GM10266 (cell line): ENCODE measurements around the gene SSBP4.

Experiments
- DNase-seq: peaks from one replicate; pipeline ENCODE4 v3.0.0; 2012; ENCODE audit errors: extremely low spot score
- CTCF ChIP-seq: IDR thresholded peaks from 2 replicates; pipeline ENCODE4 v1.5.1; 2012; ENCODE audit warnings: mild to moderate bottlenecking, low read depth; ENCODE audit not compliant: control insufficient read depth, insufficient read depth; ENCODE audit errors: missing control alignments

Gene SSBP4

DNA sequence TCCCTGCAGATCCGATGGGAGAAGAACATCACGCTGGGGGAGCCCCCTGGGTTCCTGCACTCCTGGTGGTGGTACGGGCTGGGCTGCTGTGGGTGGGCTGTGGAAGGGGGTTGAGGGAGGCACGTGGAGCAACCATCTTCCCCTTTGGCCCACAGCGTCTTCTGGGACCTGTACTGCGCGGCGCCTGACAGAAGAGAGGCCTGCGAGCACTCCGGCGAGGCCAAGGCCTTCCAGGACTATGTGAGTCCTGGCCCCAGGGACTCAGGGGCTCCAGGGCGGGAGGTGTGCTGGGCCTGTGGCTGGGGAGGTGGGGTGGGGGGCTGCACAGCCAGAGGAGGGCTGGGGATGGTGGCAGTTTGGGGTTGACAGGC is 8.5 kb downstream of the SSBP4 start:
- no peak for TF ChIP-seq CTCF
- DNase-seq = no peak

- TF ChIP-seq CTCF = no peak
- no peak for DNase-seq
These were observed 9.1 kb downstream of the SSBP4 start for GRCh38 chr19:18428173-18428786.

- TF ChIP-seq CTCF = peak; percentile 12
- peak; percentile 97 for DNase-seq
These were observed 9.8 kb downstream of the SSBP4 start for GRCh38 chr19:18428787-18429674.

GRCh38 chr19:18429717-18430416 is 10.7 kb downstream of the SSBP4 start:
- no peak for DNase-seq
- TF ChIP-seq CTCF = no peak

GRCh38 chr19:18430417-18431144 is 11.4 kb downstream of the SSBP4 start:
- DNase-seq = no peak
- no peak for TF ChIP-seq CTCF

DNA sequence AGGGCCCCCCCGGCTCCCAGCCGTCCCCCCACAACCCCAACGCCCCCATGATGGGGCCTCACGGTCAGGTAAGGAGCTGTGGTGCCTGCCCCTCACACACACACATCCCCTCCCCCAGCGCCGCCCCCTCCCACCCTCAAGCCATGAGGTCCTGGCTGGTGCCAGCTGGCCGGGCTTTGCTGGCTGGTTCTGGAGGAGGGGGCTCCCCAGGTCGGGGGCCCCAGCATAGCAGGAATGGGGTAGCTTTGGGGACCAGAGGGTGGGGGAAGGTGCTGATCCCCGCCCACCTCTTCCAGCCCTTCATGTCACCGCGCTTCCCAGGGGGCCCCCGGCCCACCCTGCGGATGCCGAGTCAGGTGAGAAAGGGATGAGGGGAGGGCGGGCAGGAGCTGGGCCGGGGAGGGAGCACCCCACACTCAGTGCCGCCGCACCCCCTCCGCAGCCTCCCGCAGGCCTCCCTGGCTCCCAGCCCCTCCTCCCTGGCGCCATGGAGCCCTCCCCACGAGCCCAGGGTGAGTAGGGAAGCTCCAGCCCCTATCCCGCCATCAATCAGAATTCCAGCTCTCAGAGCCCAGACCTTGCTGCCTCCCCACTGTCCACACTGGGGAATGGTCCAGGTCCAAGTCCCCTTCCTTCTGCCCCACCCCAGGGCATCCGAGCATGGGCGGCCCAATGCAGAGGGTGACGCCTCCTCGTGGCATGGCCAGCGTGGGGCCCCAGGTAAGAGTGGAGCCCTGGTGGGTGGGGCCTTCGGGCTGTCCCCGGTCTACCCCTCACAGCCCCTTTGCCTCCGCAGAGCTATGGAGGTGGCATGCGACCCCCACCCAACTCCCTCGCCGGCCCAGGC is 12.4 kb downstream of the SSBP4 start:
- TF ChIP-seq CTCF = no peak
- no peak for DNase-seq
